ENCODE data around the gene SMAD9.

- no peak for TF ChIP-seq POLR2A (IDR thresholded peaks at IDR 0.05)
- no peak for TF ChIP-seq CTCF (IDR thresholded peaks at IDR 0.05 in 8 of 11, conservative IDR thresholded peaks at IDR 0.05 in 3 of 11)
Measured at GRCh38 chr13:36919833-36920615, at the start of gene SMAD9.
